EH (cell line): ENCODE results near the gene MTHFD1L.

Experiments
- DNase-seq: peaks from one replicate; pipeline ENCODE4 v3.0.0-alpha.2; 2015; ENCODE audit warnings: low read depth

Gene MTHFD1L

DNA sequence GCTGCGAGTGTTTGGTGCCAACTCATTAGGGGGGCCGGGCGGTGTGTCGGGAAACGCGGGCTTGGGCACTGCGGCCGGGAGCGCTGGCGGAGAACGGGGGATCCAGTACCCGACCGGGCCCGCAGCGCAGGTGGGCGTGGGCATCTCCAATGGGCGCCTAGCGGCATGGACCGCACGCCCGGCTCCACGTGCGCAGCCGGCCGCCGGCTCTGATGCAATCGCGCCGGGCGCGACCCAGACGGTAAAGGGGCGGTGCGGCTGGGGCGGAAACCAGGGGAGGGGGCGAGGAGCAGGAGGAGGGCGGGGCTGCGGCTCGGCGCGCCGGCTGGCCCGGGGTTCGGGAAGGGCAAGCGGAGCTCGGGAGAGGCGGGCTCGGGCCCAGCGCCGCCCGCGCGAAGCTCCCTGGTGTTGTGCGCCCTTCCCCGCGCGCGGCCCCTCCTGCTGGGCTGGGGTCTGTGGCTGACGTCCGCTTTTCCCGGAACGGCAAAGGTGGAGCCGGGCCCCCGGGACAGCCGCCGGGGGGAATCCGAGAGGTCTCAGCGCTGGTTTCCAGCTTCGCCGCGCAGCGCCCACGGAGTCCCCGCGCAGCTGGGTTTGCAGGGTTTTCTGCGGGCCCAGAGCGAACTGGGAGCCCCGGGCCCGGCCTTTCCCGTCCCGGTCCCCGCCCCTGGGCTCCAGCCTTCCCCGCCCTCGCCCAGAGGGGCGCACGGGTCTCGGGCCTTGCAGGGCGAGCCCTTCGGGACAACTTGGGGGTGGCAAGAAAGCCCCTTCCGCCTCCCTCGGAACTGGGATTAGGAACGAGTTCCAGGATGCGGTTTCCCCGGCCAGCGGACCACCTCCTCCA lies 867 bp downstream of the MTHFD1L start:
- peak; percentile 92 for DNase-seq

DNA sequence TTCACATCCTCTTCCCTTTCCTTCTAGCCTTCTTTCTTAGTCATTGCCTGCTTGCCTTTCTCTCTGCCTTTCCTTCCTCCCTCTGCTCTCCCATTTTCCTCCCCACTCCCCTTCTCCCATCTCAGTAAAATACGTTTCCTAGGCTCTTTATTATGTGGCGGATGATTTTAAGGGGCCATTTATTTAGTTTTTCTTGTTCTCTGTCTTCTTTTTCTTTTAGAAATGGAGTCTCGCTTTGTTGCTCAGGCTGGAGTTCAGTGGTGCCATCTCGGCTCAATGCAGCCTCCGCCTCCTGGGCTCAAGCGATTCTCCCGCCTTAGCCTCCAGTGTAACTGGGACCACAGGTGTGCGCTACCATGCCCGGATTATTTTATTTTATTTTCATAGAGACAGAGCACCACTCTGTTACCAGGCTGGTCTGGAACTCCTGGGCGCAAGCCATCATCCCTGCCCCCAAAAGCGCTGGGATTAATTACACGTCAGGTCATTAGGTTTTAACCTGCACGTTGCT lies 1.5 kb downstream of the MTHFD1L start:
- DNase-seq: no peak

DNA sequence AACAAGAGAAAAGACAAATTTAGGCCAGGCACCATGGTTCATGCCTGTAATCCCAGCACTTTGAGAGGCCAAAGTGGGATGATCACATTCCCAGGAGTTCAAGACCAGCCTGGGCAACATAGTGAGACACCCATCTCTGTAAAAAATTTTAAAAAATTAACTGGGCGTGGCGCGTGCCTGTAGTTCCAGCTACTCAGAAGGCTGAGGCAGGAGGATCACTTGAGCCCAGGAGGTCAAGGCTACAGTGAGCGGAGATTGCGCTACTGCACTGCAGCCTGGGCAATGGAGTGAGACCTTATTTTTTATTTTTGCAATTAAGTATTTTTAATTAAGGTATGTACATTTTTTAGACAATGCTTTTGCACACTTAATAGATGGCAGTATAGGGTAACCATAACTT lies 3.3 kb downstream of the MTHFD1L start:
- no peak for DNase-seq

DNA sequence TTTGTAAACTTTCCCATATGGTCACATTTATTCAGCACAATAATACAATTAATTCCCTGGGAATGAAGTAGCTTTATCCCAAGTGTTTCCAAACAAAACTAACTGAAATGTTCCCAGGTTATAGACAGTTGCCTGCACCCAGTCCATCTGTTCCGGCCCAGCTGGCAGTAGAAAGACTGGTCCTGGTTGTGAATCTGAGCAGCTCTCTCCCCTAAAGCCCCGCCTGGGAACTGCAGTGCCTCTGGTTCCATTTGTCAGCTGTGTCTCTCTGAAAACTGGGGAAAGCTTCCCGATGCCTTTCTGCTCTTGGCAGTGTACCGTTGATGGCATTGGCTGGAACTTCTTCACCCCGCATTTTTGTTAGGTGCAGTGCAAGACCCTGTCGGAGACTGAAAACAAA lies 8.7 kb downstream of the MTHFD1L start:
- no peak for DNase-seq

DNA sequence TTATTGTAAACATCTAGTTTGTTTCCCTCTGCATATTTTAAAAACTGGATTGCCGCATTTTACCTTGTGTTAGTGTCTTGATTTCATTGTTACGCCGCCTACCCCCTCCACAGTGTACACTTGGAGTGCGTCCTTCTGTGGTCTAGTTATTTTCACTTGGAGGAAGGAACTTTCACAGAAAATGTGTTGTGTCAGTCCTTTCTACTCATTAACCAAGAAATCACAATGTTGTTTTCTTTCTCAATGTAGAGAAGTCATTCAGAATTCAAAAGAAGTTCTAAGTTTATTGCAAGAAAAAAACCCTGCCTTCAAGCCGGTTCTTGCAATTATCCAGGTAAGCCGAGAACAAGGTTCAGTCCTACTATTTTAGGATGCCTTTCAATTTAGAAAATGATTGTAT lies 10.3 kb downstream of the MTHFD1L start:
- no peak for DNase-seq

DNA sequence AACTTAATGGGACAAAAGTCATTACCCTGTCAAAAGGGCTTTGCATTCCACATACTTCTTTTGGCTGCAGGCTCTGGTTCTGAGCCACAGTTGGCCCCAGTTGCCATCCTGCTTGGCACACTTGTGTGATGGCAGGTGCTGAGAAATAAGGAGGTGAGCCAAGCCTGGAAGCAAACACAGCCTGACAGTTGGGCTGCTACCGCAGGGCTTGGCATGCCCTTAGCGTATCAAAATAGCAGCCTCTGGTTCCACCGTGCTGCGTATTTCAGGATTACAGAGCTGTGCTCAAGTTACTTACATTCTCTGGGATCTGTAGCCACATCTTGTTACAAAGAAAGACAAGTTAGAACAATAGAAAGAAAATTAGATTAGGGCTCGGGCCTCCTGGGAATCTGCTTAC lies 11.1 kb downstream of the MTHFD1L start:
- DNase-seq: no peak

DNA sequence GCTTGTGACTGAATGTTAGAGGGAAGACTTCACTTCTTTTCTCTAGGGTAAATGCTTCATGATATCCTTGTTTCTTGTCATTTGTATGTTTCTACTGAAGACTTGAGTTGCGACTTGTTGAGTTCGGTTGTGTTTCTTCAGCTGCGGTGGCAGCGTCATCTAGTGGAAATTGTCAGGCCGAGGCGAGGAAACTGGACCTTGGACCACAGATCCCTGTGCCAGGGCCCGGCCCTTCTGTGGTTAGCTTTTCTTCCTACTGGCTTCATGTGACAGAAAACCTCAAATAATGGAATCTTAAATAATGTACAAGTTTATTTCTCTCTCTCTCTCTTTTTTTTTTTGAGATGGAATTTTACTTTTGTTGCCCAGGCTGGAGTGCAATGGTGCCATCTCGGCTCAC lies 12.4 kb downstream of the MTHFD1L start:
- no peak for DNase-seq

DNA sequence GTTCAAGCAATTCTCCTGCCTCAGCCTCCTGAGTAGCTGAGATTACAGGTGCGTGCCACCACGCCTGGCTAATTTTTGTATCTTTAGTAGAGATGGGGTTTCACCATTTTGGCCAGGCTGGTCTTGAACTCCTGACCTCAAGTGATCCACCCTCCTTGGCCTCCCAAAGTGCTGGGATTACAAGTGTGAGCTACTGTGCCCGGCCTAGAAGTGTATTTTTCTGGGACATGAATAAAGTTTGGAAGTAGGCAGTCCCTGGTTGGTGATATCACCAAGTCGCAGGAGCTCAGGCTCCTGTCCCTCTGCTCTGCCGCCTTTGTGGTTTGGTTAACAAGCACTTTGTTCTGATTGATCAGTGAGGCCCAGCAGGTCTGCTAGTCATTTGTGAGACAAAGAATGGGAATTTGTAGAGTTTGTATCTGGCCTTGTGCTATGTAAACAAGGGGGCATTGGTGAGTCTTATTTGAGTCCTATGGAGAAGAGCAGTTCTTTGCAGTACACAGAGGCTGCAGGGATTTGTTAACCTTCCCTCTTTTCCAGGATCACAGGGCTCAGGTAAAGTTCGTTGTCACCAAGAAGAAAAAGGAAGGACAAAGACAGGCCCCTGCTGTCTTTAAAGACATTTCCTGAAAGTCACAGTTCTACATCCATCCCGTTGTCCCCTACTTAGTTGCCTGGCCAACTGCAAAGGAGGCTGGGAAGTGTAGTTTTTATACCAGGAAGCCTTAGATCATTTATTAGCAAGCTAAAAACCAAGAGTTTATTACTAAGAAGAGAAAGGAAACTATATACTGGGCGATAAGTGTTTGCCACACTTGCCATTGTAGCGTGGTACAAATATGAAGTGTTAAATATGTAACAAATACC lies 13.1 kb downstream of the MTHFD1L start:
- no peak for DNase-seq

DNA sequence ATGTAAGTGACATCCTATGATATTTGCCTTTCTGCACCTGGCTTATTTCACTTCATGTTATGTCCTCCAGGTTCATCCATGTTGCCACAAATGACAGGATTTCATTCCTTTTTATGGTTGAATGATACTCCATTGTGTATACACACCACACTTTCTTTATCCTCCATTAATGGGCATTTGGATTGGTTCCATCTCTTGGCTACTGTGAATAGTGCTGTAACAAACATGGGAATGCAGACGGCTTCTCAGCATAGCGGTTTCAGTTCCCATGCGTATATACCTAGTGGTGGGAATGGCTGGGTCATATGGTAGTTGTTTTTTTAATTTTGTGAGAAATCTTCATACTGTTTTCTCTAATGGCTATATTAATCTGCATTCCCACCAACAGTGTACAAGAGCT lies 14.8 kb downstream of the MTHFD1L start:
- DNase-seq: no peak

DNA sequence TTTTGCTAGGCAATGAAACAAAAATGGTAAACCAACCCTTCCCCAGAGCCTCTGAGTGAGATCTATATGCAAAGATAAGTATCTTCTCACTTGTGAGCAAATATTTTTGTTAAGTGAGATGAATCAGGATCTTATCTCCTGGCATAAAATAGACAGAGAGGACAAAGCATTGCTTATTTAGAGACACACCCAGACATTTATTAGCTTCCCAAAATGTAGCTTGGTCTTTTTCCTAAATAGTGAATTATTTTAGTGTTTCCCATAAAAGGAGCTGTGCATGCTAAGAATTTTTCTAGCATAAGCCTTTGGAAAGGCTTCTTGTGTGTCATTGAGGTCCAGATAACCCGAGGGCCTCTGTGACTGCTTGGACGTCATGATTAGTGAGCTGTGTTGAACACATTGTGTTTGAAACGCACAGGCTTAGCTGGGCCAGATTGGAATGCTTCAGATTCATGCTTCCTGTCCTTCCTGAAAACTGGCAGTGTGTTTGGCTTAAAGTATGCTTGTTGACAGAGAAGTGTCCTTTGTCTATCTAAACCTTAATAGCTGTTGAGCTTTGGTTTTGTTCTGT lies 16.5 kb downstream of the MTHFD1L start:
- peak; percentile 99 for DNase-seq

DNA sequence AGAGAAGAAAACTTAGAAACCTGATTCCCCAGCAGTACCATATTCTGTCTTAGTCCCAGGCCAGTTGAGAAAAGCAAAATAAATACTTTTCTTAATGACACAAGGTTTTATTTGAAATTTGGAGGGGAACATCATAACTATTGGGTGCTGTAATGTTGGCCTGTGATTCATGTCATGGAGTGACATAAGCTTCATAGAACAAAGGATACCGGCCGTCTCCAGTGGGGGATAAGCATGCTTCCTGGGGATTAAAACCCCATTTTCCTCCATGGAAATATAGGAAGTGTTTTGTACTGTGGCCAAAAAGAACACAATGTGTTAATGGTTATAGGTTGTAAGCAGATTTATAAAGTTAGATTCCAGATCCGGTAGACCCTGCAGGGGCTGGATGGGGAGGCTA lies 18.0 kb downstream of the MTHFD1L start:
- peak; percentile 52 for DNase-seq

DNA sequence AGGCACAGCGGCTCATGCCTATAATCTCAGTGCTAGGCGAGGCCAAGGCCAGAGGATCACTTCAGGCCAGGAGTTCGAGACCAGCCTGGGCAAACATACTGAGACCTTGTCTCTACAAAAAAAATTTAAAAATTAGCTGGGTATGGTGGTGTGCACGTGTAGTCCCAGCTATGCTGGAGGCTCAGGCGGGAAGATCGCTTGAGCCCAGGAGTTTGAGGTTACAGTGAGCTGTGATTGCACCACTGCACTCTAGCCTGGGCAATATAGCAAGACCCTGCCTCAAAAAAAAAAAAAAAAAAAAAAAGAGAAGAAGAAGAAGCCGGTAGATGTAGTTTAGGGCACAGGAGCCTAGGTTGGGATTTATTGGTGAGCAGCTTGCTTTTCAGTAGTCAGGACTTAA lies 20.7 kb downstream of the MTHFD1L start:
- DNase-seq: no peak

DNA sequence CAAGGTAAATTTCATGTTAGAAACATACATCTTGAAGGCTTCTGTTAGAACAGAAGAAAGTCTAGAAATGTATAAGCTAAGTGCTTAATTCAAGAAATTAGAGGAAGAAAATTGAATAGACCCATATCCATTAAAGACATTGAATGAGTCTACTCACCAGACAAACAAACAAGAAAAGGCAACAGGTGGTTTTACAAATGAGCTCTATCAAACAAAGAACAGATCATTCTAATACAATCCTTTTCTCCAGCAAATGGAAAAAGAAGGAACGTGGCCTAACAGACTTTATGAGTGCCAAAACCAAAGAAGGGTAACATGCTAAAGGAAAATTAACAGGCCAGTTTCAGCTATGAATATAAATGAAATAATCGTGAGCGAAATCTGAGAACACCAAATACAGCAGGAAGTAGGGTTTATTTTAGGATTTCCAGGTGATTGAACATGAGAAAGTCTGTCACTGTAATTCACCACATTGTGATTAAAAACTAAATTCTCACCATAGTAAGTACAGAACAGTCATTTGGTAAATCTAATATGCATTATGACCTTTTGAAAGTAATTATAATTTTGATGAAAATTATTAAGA lies 22.6 kb downstream of the MTHFD1L start:
- DNase-seq: no peak

DNA sequence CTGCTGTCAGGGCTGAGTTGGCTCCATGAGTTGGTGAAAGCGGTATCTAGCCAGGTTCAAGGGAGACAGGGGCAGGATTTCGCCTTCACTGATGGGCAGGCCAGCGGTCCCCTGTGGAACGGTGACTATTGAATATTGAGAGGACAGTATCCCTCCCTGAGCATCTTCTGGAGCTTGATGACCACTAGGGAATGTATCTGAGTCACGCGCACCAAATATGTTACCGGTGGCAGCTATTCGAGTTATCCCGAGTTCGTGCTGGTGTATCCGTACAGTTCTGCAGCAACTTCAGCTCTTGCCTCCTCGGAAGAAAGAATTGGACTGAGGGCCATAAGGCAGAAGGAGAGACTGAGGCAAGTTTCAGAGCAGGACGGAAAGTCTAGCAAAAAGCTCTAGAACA lies 24.8 kb downstream of the MTHFD1L start:
- no peak for DNase-seq

DNA sequence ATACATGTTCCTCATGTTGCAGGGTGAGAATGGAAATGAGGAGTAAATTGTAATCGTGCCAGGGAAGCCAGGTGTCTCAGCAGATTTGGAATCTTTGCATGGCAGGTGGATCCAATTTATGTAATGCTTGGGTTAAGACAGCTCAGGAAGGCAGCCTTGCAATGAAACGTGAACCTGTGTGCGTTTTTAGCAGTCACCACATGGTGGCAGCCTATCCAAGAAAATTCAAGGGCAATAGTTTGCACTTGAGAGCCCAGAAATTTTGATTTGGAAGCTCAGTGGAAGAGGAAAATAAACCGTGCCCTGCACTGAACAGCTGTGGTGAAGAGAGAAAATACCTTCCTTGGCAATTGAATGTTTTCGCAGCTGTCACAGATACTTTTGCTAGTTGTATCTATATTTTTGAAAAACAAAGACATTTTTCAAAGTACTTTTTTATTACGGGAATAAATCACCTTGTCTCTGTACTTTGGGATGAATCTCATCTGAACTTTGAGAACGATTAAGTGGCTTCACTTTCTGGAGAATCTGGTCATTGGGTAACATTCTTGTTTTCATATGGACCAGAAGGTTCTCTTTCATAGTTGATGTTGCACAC lies 26.5 kb downstream of the MTHFD1L start:
- DNase-seq: peak; percentile 78

DNA sequence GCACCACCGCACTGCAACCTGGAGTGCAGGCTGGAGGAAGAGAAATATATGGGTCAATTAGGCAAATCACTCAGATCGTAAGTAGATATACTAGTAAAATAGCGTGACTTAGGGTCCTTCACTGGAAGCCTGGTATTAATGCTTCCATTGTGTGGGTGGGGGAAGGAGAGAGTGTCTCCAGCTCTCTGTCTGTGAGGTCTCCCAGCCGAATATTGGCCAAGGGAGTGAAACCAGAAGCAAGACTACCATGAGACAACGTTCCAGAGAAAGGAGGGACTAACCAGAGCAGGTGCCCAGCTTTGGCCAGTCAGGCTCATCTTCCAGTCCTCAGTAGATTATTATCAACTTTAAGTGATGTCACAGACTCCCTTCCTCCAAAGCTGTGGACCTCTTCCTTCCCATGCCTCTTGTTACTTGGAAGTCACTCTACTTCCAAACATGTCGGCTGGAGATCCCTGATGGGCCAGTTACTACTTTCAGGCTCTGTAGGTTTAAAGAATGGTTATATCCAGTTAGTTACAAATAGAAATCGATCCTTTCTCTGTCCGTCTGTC lies 28.8 kb downstream of the MTHFD1L start:
- no peak for DNase-seq

DNA sequence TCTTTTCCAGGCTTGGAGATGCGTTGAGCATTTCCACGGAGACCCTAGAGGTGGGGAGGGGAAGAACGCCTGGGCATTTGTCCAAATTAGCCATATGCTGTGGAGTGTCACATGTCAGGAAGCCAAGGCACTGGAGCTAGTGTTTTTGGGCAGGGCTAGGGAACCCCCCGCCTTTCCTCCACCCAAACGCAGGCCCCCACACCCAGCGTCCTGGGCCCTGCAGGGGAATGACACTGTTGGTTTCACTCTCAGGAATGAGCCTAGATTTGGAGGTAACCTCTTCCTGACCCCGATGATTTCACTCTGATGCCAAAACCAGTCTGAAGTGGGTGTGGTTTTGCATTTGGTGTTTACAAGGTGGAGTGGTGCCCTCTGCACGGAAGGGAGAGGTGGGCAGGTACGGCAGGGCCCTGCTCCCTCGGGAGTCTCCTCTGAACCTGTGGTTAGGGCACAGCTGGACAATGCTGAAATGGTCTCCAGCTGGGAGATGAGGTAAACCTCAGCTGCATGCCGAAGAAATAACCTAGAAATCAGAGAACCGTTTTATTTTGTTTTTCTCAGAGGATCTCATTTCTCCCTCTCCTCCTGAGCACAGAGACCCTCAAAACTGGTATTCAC lies 29.5 kb downstream of the MTHFD1L start:
- peak; percentile 57 for DNase-seq

DNA sequence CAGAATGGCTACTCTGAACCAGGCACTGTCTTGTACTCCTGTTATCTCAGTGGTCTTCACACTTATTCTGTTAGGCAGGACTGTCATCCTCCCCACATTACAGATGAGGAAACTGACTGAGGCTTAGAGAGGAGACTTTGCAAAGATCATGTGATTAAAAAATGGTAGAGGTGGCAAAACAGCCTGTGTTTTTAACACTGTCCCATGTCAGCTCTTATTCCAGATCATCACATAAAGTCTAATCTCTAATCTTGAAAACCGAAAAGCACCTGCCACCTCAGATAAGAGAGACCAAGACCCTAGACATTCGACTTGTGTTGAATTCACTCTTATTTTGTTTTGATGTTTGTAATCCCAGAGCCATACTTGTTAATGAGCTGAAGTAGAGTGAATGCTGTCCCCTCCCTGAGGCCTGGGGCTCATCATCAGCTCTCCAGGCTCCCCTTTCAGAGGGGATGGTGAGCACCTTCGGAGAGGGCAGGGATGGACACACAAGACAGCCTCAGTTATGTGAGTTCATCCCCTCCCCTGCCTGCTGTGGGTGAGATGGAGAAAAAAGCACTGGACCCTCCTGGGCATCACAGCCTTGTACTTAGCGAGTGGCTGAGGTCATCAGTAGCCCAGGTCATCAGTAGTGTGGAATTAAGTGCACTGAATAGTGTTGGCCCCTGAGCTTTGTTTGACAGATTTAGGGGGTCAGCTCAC lies 30.6 kb downstream of the MTHFD1L start:
- no peak for DNase-seq

DNA sequence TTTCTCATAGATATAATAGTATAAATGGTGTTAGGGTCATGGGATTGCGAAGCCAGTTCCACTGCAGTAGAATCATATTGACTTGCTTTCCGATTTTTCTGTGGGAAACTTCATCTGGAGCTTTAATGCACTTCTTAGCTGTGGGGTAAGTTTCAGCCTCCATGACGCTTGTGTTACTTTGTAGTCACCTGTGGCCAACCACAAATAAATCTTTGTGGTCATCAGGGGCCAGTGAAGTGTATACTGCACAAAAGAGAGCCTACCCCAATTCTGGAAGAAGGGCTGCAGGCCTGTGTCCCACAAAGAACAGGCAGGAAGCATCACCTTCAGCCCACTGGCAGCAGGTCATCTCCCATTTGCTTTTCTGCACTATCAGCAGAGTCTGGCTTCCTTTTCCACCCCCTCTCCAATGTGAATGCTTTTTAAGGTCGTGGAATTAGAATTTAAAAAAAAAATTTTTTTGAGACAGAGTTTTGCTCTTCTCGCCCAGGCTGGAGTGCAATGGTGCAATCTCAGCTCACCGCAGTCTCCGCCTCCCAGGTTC lies 32.0 kb downstream of the MTHFD1L start:
- DNase-seq: no peak
